Stimulated activated CD4-positive, alpha-beta T cell treated with anti-CD3 and anti-CD28 coated beads, Interleukin-12 subunit alpha, Interleukin-12 subunit beta, amount 100 ng/mL, for 4 hours (primary cell): ENCODE data around the gene SUN2.
A peak's percentile ranks its signal among the peaks of the same experiment; 100 is the strongest.

Source experiments
- DNase-seq: peaks from one replicate; pipeline ENCODE4 v3.0.0-alpha.2; 2020

The SUN2 gene

GRCh38 chr22:38713921-38714320 lies 41.9 kb downstream of the SUN2 start:
- DNase-seq, result no peak

- DNase-seq, result no peak
These were observed 43.2 kb downstream of the SUN2 start for GRCh38 chr22:38712486-38713207.

GRCh38 chr22:38710866-38711265 lies 44.9 kb downstream of the SUN2 start:
- DNase-seq, result no peak

- no peak for DNase-seq
These were observed 45.4 kb downstream of the SUN2 start for GRCh38 chr22:38710351-38710750.

GRCh38 chr22:38709306-38709705 lies 46.5 kb downstream of the SUN2 start:
- no peak for DNase-seq

GRCh38 chr22:38707984-38708383 lies 47.8 kb downstream of the SUN2 start:
- no peak for DNase-seq

GRCh38 chr22:38707346-38707745 lies 48.5 kb downstream of the SUN2 start:
- no peak for DNase-seq

GRCh38 chr22:38706901-38707195 lies 49.0 kb downstream of the SUN2 start:
- no peak for DNase-seq

GRCh38 chr22:38706101-38706900 lies 49.5 kb downstream of the SUN2 start:
- DNase-seq, result peak; percentile 27

GRCh38 chr22:38705235-38706100 lies 50.3 kb downstream of the SUN2 start, which contains the start of gene GTPBP1:
Gene GTPBP1, plus strand, starts transcription at chr22:38705944. Its CDS starts 12 bp downstream, at chr22:38705956.
- peak; percentile 89 for DNase-seq

GRCh38 chr22:38704654-38705234 lies 51.1 kb downstream of the SUN2 start:
- no peak for DNase-seq

- DNase-seq, result peak; percentile 98
These were observed 54.8 kb downstream of the SUN2 start, which contains the start of gene JOSD1 for GRCh38 chr22:38700789-38701628. Gene JOSD1, minus strand, starts transcription at chr22:38700943. Its CDS starts 956 bp downstream, at chr22:38699987.

GRCh38 chr22:38700270-38700788 lies 55.5 kb downstream of the SUN2 start:
- DNase-seq, result no peak

- DNase-seq, result no peak
These were observed 56.0 kb downstream of the SUN2 start for GRCh38 chr22:38699784-38700183.

GRCh38 chr22:38699143-38699542 lies 56.7 kb downstream of the SUN2 start:
- no peak for DNase-seq

GRCh38 chr22:38698407-38699094 lies 57.2 kb downstream of the SUN2 start:
- no peak for DNase-seq

GRCh38 chr22:38697425-38698089 lies 58.2 kb downstream of the SUN2 start:
- DNase-seq, result no peak

- peak; percentile 18 for DNase-seq
These were observed 59.0 kb downstream of the SUN2 start for GRCh38 chr22:38696606-38697424.

- DNase-seq, result no peak
These were observed 60.9 kb downstream of the SUN2 start for GRCh38 chr22:38694940-38695339.

- no peak for DNase-seq
These were observed 61.7 kb downstream of the SUN2 start for GRCh38 chr22:38694049-38694448.
